AG04450 (cell line): ENCODE measurements around the gene ABCA3. TPM values are rescaled to one million over a fixed set of nuclear protein-coding genes. Genes with fewer than 3 reads are reported as not detected.

Experiments
- CTCF ChIA-PET: fragments of 300-600, 350-600 bp; formaldehyde crosslinking; extraction: SDS; loops from one replicate; lab custom pipeline; 2022; ENCODE audit warnings: antibody characterized with exemption, inconsistent platforms; lab: Charles Lee
- POLR2A ChIA-PET: fragments of 350-600 bp; formaldehyde crosslinking; extraction: SDS; loops from one replicate; lab custom pipeline; 2021; ENCODE audit warnings: antibody characterized with exemption, inconsistent platforms; lab: Yijun Ruan, JAX
- DNase-seq: peaks from one replicate; pipeline ENCODE4 v3.0.0-alpha.2; 2011; ENCODE audit warnings: low read depth, low spot score
- H3K27ac ChIP-seq: one replicate; pipeline ENCODE4 v1.5.1; 2012; ENCODE audit warnings: low read depth, low read length, control low read depth
- H3K27me3 ChIP-seq: one replicate; pipeline ENCODE4 v1.6.0; 2012; ENCODE audit warnings: low read length; ENCODE audit not compliant: control insufficient read depth, insufficient read depth
- H3K4me3 ChIP-seq: 2 replicates; pipeline ENCODE4 v1.5.1; 2011; ENCODE audit warnings: mild to moderate bottlenecking, low read depth, low read length, control low read depth
- H3K9me3 ChIP-seq: 2 replicates; pipeline ENCODE4 v1.5.1; 2012; ENCODE audit warnings: low read length; ENCODE audit not compliant: control insufficient read depth, insufficient read depth
- polyA plus RNA-seq: library from polyadenylated mRNA; depleted of rRNA; stranded (reverse); fragments of >200 nt; gene quantifications from 2 replicates; pipeline ENCODE4 v1.2.3, GENCODE V29; 2011
- TF ChIP-seq, protein P1 (sequence below): IDR thresholded peaks from 2 replicates; pipeline ENCODE4 v1.5.1; 2011; ENCODE audit warnings: low read depth, low read length, control low read depth, inconsistent platforms

Gene ABCA3
- polyA plus RNA-seq, 1 experiment, result 0.06 TPM

DNA sequence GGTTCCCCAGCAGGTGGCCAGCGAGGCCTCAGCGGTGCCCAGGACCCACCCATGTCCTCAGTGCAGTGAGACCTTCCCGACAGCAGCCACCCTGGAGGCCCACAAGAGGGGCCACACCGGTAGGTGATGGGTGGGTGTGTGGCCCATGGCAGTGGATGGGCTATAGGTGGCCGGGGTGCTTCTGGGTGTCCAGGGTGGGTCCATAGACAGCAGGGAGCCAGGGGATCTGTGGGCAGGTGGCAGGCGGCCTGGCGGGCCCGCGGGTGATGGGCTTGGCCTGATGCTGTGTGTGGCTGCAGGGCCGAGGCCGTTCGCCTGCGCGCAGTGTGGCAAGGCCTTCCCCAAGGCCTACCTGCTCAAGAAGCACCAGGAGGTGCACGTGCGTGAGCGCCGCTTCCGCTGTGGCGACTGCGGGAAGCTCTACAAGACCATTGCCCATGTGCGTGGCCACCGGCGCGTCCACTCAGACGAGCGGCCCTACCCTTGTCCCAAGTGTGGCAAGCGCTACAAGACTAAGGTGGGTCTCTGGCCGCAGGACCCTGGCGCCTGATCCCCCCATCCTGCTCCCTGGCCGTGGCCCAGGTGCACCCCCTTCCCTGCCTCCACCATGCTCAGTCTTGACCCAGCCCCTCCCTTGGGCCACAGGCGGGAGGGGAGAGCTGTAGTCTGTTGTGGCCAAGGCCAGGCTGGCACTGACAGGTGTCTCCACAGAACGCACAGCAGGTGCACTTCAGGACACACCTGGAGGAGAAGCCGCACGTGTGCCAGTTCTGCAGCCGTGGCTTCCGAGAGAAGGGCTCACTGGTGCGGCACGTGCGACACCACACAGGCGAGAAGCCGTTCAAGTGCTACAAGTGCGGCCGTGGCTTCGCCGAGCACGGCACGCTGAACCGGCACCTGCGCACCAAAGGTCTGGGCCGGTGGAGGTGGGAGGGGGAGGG, 106.4 kb downstream of the ABCA3 start:
- H3K27me3 ChIP-seq, result peaks cover 13% of the 10 kb centered on the region
- TF ChIP-seq, protein P1, sequence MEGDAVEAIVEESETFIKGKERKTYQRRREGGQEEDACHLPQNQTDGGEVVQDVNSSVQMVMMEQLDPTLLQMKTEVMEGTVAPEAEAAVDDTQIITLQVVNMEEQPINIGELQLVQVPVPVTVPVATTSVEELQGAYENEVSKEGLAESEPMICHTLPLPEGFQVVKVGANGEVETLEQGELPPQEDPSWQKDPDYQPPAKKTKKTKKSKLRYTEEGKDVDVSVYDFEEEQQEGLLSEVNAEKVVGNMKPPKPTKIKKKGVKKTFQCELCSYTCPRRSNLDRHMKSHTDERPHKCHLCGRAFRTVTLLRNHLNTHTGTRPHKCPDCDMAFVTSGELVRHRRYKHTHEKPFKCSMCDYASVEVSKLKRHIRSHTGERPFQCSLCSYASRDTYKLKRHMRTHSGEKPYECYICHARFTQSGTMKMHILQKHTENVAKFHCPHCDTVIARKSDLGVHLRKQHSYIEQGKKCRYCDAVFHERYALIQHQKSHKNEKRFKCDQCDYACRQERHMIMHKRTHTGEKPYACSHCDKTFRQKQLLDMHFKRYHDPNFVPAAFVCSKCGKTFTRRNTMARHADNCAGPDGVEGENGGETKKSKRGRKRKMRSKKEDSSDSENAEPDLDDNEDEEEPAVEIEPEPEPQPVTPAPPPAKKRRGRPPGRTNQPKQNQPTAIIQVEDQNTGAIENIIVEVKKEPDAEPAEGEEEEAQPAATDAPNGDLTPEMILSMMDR, result no peak
- no peak overlapping the region for H3K4me3 ChIP-seq
- H3K9me3 ChIP-seq, result no peaks in the 10 kb centered on the region; the same call in 1 of the 2 replicates
- no peak for DNase-seq
- ChIA-PET POLR2A (no interaction called here), CTCF (no interaction called here)
- H3K27ac ChIP-seq, result no peak overlapping the region

GRCh38 chr16:2233046-2233775, 107.3 kb downstream of the ABCA3 start:
- no peak for DNase-seq
- no peak overlapping the region for H3K27ac ChIP-seq
- H3K4me3 ChIP-seq, result no peak overlapping the region
- ChIA-PET POLR2A (interaction anchor here (0.7 kb wide), 1 partner anchor 78 kb away, joined by 3 read pairs; the partner anchor contains the start of gene TRAF7), CTCF (no interaction called here)
- peaks cover 13% of the 10 kb centered on the region for H3K27me3 ChIP-seq
- H3K9me3 ChIP-seq, result no peaks in the 10 kb centered on the region; the same call in 1 of the 2 replicates
- TF ChIP-seq, protein P1, result no peak

- DNase-seq, result no peak
- Histone ChIP-seq H3K27ac (no peak overlapping the region), H3K9me3 (no peaks in the 10 kb centered on the region; the same call in 1 of the 2 replicates), H3K4me3 (no peak overlapping the region), H3K27me3 (peaks cover 6% of the 10 kb centered on the region)
- TF ChIP-seq, protein P1, result no peak
- CTCF ChIA-PET, result no interaction called here
- POLR2A ChIA-PET, result interaction anchor here (0.7 kb wide), 1 partner anchor 77 kb away, joined by 3 read pairs; the partner anchor contains the start of gene TRAF7
Measured at GRCh38 chr16:2232094-2232990, 108.2 kb downstream of the ABCA3 start.

DNA sequence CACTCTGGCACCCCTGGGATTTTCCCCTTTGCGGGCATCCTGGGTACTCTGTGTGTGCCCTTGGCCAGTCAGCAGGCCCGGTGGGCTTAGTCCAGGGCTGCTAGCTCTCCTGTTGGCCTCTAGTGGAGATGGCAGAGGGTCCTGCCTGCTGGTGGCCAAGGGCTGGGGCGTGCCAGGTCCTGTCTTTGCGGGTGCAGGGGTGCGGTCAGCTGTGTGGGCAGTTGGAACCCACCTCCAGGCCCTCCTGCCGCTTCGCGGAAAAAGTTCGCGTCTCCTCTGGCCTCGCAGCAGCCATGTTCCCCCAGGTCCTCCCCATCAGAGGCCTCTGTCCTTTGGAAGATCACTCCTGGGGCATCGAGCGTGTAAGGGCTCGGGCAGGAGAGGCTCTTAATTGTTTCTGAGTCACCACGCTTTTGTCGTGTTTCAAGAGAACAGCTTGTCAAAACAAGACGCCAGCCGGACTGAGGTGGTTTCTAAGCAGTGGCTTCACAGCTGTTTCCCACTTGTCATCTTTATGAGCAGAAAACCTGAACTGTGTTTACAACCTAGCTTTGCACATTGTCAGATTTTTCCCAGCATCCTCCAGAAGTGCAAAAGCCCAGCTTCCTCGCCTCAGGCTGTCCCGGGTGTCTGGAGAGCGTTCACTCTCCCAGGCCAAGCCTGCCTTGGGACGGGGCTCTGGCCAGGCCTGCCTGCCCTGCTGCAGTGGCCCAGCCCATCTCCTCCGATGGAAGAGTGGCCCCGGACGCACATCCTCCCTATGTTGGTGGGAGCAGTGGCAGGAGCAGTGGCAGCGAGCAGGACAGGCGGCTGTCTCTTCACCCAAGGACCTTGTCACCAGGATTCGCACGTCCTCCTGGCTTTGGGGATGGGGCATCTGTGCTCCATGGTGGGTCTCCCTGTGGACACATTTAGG, 109.3 kb downstream of the ABCA3 start:
- CTCF ChIA-PET, result no interaction called here
- TF ChIP-seq, protein P1, result no peak
- no peak for DNase-seq
- POLR2A ChIA-PET, result interaction anchor here (0.6 kb wide), 1 partner anchor 236 kb away, joined by 7 read pairs; no protein-coding TSS in a partner anchor
- no peak overlapping the region for H3K4me3 ChIP-seq
- H3K27me3 ChIP-seq, result no peaks in the 10 kb centered on the region
- H3K9me3 ChIP-seq, result no peaks in the 10 kb centered on the region; the same call in 1 of the 2 replicates
- H3K27ac ChIP-seq, result no peak overlapping the region
